Lung (tissue), 12 donors: Measurements from ENCODE around the gene RPP21. TPM values are rescaled to one million over a fixed set of nuclear protein-coding genes. Genes with fewer than 3 reads are reported as not detected.

ENCODE experiments used
- ATAC-seq: fragments of 200-7000 bp; cut with Tn5 transposase; one replicate; pipeline ENCODE4 v1.9.1; 2020; ENCODE audit warnings: moderate number of reproducible peaks; ENCODE audit not compliant: insufficient read depth, low FRiP score
- DNase-seq, 3 donors: peaks; one replicate each; pipeline ENCODE4 v3.0.0-alpha.2; 2013 to 2017
- H3K27ac ChIP-seq, 2 donors: one replicate each; pipeline ENCODE4 v1.5.1; 2013; ENCODE audit warnings: mild to moderate bottlenecking in 2 of 2, moderate library complexity in 2 of 2, control low read depth in 1 of 2, inconsistent platforms in 1 of 2, low read depth in 1 of 2, low read length in 1 of 2
- H3K27me3 ChIP-seq, 3 donors: one replicate each; pipeline ENCODE4 v1.5.1; 2013; ENCODE audit warnings: low read length in 2 of 3; ENCODE audit not compliant: control insufficient read depth in 3 of 3, insufficient read depth in 3 of 3
- H3K36me3 ChIP-seq, 4 donors: one replicate each; pipeline ENCODE4 v1.5.1; 2013; ENCODE audit warnings: low read length in 4 of 4, mild to moderate bottlenecking in 1 of 4, moderate library complexity in 1 of 4; ENCODE audit not compliant: control insufficient read depth in 4 of 4, insufficient read depth in 4 of 4
- H3K4me1 ChIP-seq, 5 donors: one replicate each; pipeline ENCODE4 v1.5.1; 2013; ENCODE audit warnings: low read length in 5 of 5, mild to moderate bottlenecking in 2 of 5, moderate library complexity in 1 of 5; ENCODE audit not compliant: control insufficient read depth in 5 of 5, insufficient read depth in 5 of 5
- H3K4me3 ChIP-seq: one replicate; pipeline ENCODE4 v1.5.1; 2013; ENCODE audit warnings: mild to moderate bottlenecking, control low read depth, moderate library complexity
- H3K9ac ChIP-seq, 2 donors: one replicate each; pipeline ENCODE4 v1.5.1; 2013; ENCODE audit warnings: low read length in 2 of 2, control low read depth in 1 of 2; ENCODE audit not compliant: insufficient read depth in 1 of 2
- H3K9me3 ChIP-seq, 4 donors: one replicate each; pipeline ENCODE4 v1.5.1; 2013; ENCODE audit warnings: low read length in 3 of 4, mild to moderate bottlenecking in 1 of 4, moderate library complexity in 1 of 4; ENCODE audit not compliant: control insufficient read depth in 4 of 4, insufficient read depth in 3 of 4
- WGBS, 2 donors: extraction: QIAGEN DNeasy Blood & Tissue Kit; methylation state at CpG; one replicate each; pipeline ENCODE4 v1.1.7; 2013; 5-methylcytosine and 5-hydroxymethylcytosine counted together
- polyA plus RNA-seq, 2 donors: library from polyadenylated mRNA; stranded (reverse); fragments of 200-250 nt; gene quantifications; one replicate each; pipeline ENCODE4 v1.2.1, GENCODE V29; 2013
- total RNA-seq, 2 donors: library from RNA; depleted of rRNA in 1 of 2; stranded (reverse); fragments of >200 nt in 1 of 2; gene quantifications; one replicate each; pipeline ENCODE4 v1.2.1, GENCODE V29; 2014 to 2021
- TF ChIP-seq, protein P1 (sequence below): IDR thresholded peaks from 2 replicates; pipeline ENCODE4 v1.5.1; 2012; ENCODE audit warnings: mild to moderate bottlenecking; ENCODE audit errors: control extremely low read depth, extremely low read depth
- donor health status: control.
- donor health status: control.
- donor health status: Bipolar disorder and iron deficiency.
- donor health status: healthy.
- donor health status: DM: yes; HTN: yes; CAD: no.

The RPP21 gene
- total and polyA plus RNA-seq, 4 donors, result 13.3 to 141 (median 48.8) TPM

DNA sequence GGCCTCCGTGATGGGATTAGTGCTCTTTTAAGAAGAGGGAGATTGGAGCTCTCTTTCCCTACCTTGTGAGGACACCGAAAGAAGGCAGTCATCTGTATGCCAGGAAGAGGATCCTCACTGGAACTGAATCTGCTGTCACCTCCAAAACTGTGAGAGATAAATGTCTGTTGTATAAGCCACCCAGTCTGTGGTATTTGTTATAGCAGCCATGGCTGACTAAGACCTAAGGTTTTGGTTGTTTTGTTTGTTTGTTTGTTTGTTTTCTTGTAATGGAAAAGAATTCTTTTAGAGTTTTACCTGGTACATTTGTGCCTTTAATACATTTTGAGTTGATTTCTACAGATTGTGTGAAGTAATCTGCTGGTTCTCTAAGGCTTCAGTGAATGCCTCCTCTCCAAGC lies 7.6 kb downstream of the RPP21 start:
- no peak for DNase-seq
- Histone ChIP-seq H3K27ac (no peak overlapping the region), H3K4me1 (no peaks in the 10 kb centered on the region), H3K4me3 (no peak overlapping the region), H3K27me3 (peaks cover 0 to 3% (median 2%) of the 10 kb centered on the region in 3 donors), H3K9ac (no peak overlapping the region), H3K36me3 (no peaks in the 10 kb centered on the region), H3K9me3 (no peaks in the 10 kb centered on the region)
- ATAC-seq, result no peak
- 78 to 89% methylated on average over 2 of the region's 2 CpGs for WGBS, 2 donors
- TF ChIP-seq, protein P1, sequence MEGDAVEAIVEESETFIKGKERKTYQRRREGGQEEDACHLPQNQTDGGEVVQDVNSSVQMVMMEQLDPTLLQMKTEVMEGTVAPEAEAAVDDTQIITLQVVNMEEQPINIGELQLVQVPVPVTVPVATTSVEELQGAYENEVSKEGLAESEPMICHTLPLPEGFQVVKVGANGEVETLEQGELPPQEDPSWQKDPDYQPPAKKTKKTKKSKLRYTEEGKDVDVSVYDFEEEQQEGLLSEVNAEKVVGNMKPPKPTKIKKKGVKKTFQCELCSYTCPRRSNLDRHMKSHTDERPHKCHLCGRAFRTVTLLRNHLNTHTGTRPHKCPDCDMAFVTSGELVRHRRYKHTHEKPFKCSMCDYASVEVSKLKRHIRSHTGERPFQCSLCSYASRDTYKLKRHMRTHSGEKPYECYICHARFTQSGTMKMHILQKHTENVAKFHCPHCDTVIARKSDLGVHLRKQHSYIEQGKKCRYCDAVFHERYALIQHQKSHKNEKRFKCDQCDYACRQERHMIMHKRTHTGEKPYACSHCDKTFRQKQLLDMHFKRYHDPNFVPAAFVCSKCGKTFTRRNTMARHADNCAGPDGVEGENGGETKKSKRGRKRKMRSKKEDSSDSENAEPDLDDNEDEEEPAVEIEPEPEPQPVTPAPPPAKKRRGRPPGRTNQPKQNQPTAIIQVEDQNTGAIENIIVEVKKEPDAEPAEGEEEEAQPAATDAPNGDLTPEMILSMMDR, result no peak

DNA sequence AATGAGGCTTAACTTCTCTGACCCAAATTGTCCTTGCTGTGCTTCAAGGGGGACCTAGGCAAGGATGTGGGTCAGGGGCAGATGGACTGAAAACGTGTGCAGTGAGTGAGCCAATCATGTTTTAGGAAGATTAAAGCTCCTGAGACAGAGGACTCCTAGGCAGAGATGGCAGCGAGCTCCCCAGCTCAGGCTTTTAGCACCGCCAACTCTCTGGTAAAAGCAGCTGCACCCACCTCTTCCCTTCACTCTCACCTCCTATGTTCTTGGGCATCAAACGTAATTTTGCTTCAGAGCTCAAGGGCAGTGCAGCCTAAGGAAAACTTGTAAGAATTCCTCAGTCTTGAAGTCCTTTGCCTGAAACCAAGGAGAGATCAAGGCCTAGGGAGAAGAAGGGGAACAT lies 10.3 kb downstream of the RPP21 start:
- H3K27ac ChIP-seq, result no peak overlapping the region
- no peak for DNase-seq
- no peak for ATAC-seq
- H3K9me3 ChIP-seq, result peaks cover 0 to 2% (median 0%) of the 10 kb centered on the region in 4 donors
- 66 to 78% methylated on average over 4 of the region's 4 CpGs for WGBS, 2 donors
- TF ChIP-seq, protein P1, result no peak
- no peak overlapping the region for H3K9ac ChIP-seq
- H3K4me1 ChIP-seq, result peaks cover 0 to 4% (median 0%) of the 10 kb centered on the region in 5 donors
- H3K27me3 ChIP-seq, result peaks cover 0 to 28% (median 28%) of the 10 kb centered on the region in 3 donors
- no peaks in the 10 kb centered on the region for H3K36me3 ChIP-seq
- no peak overlapping the region for H3K4me3 ChIP-seq

DNA sequence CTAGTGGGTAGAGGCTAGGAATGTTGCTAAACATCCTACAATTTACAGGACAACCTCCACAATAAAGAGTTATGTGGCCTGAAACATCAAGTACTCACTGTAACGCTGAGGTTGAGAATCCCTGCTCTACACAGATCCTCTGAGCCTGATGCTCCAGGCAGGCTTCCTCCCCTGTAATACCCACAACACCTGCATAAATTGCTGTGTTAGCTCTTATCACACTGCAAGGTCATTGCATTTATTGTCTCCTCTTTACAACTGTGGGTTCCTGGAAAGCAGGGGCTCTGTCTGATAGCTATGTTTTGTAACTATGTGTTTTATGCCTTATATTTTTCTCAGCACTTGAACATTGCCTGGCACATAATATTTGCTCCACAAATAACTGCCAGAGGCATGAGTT lies 11.6 kb downstream of the RPP21 start:
- TF ChIP-seq, protein P1, result no peak
- no peak overlapping the region for H3K9ac ChIP-seq
- no peaks in the 10 kb centered on the region for H3K36me3 ChIP-seq
- H3K27ac ChIP-seq, result no peak overlapping the region
- peaks cover 0 to 4% (median 0%) of the 10 kb centered on the region in 5 donors for H3K4me1 ChIP-seq
- H3K4me3 ChIP-seq, result no peak overlapping the region
- DNase-seq (no peak), ATAC-seq (no peak)
- H3K9me3 ChIP-seq, result peaks cover 0 to 2% (median 0%) of the 10 kb centered on the region in 4 donors
- WGBS, 2 donors, result 85 to 91% methylated on average over 1 of the region's 1 CpG
- peaks cover 0 to 41% (median 39%) of the 10 kb centered on the region in 3 donors for H3K27me3 ChIP-seq
